Stimulated activated CD8-positive, alpha-beta memory T cell treated with anti-CD3 and anti-CD28 coated beads, Interleukin-15, amount 100 ng/mL, for 24 hours (primary cell): ENCODE results near the gene KCNG3.

Experiments used
- DNase-seq: peaks from one replicate; pipeline ENCODE4 v3.0.0-alpha.2; 2020; ENCODE audit warnings: low read depth

KCNG3 gene

DNA sequence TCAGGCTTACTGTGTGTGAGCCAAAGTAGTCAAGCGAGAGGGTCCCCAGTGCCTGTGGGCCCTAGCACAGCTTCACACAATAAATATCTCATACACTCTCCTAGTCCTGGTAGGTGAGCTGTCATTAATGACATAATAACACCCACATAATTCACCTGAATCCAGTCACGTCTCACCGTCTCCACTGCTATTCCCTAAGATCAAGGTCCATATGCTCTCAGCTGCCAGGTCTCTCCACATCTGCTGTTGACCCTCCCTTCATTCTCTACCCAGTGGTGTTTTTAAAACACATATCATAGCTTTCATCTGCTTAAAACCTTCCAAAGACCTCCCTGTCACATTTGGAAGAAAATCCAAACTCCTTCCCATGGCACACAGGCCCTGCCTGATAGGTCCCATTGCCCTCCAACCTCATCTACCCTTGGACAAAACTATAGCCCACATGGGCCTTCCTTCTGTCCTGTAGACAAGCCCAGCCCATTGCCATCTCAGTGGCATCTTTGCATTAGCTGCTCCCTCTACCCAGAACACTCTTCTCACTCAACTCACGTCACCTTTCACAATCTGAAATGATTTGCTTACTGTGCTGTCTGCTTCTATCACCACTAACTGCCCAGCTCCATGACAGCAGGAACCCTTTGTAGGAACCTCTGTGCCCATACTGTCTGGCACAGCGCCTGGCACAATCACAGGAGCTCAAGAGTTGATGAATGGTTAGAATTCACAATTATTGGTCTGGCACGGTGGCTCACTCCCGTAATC lies 7.5 kb downstream of the KCNG3 start:
- DNase-seq, result no peak

- DNase-seq, result no peak
These were observed 13.4 kb downstream of the KCNG3 start for GRCh38 chr2:42480402-42480801.

- DNase-seq, result no peak
These were observed 18.9 kb downstream of the KCNG3 start for GRCh38 chr2:42474765-42475454.

GRCh38 chr2:42470706-42471105 lies 23.1 kb downstream of the KCNG3 start:
- no peak for DNase-seq

DNA sequence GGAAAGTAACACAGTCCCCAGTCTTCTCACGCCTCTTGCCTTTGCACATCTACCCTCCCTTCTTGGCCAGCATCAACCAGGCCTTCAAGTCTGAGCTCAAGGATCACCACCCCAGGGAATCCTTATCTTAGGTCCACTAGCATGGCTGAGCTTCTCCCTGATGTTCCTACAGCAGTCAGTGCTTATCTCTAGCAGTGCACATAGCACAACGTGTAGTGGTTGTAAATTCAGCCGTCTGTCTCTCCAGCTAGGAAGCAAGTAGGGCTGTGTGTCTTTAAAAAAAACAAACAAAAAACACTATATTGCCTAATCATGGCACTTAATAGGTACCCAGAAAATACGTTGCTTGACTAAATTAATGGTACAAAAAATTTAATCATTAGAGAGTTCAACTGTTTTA lies 29.2 kb downstream of the KCNG3 start:
- DNase-seq, result no peak

DNA sequence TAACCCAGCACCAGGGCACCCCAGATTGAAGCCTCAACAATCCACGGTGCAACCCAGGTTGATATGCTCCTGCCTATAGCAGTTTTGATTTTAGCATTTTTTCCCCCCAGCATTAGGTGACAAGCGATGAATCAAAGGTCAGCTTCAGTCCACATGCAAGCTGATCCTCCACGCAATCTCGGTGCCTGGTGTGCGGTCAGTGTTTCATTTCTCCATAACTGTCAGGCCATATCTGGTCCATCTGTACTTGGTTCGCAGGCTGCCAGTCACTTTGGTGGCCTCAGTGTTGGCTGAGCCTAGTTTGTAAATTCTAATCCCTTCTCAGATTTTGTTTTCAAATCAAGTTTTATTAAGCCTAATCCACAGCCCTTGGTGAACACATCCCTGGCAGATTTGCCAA lies 30.2 kb downstream of the KCNG3 start:
- DNase-seq, result no peak

DNA sequence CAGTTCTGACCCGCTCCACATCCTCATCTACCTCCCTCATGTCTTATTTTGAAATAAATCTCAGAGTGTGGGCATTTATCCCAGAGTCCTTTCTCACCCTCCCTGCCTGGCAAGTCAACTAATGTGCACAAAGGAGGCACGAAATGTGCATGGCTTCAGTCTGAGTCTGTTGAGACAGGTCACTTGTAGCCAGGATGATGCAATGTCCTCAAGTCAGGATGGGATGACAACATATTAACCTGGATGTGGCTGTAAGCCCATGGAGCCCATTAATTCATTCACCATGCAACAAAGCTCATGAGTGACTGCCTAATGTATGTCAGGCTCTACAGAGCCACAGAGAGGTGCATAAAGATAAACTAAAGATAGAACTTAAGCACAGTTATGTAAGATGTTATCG lies 34.5 kb downstream of the KCNG3 start:
- DNase-seq, result no peak

GRCh38 chr2:42458396-42458795 lies 35.4 kb downstream of the KCNG3 start:
- no peak for DNase-seq

- no peak for DNase-seq
These were observed 36.8 kb downstream of the KCNG3 start for GRCh38 chr2:42457011-42457410.

- no peak for DNase-seq
These were observed 37.5 kb downstream of the KCNG3 start for GRCh38 chr2:42456126-42456839.

DNA sequence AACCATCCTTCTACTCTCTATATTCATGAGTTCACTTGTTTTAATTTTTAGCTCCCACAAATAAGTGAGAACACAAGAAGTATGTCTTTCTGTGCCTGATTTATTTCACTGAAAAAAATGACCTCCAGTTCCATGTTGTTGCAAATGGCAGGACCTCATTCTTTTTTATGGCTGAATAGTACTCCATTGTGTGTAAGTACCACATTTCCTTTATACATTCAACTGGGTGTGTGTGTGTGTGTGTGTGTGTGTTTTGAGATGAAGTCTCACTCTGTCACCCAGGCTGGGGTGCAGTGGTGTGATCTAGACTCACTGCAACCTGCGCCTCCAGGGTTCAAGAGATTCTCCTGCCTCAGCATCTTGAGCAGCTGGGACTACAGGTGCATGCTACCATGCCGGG lies 41.2 kb downstream of the KCNG3 start:
- no peak for DNase-seq

GRCh38 chr2:42450136-42450535 lies 43.6 kb downstream of the KCNG3 start:
- no peak for DNase-seq

DNA sequence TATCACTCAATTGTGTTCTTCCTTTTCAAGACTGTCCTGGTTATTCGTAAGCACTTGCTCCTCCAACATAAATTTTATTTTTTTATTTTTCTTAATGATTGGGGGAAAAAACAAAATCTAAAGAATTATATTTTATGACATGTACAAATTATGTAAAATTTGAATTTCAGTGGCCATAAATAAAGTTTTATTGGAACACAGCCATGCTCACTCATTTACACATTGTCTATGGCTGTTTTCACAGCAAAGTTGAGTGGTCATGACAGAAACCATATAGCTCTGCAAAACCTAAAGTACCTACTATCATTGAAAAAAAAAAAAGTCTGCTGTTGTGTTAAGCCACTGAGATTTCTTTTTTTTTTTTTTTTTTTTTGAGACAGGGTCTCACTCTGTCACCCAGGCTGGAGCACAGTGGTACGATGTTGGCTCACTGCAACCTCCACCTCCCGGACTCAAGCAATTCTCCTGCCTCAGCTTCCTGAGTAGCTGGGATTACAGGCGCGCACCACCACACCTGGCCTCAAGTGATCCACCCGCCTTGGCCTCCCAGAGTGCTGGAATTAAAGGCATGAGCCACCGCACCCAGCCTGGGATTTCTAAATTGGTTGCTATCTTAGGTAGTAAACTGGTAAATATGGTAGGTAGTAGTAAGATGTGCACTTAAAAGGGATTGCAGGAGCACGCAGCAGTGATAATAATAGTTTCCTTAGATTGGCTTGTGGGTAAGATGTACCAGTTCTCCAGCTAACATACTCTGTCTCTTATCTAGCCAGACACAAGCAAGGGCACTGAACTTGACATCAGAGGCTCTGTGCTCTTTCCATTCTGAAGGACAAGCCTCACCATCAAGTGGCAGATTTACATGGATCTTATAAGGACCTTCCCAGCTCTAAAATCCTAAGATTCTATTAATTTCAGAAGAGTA lies 44.4 kb downstream of the KCNG3 start:
- DNase-seq, result no peak

DNA sequence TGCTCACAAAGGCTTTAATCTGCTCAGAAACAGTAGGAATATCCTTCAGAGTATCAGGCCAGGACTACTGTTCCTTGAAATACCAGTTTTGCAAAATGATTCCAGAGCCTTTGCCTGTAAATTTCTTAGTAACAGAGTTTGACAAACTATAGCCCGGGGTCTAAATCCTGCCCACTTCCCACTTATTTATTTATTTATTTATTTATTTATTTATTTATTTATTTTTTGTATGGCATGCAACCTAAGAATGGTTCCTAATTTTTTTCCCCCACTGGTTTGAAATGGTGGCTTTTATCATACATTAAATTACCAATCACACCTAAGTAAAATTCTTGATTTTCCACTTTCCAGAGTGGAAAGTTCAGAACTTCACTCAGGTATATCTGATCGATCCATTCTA lies 45.6 kb downstream of the KCNG3 start:
- DNase-seq, result no peak

DNA sequence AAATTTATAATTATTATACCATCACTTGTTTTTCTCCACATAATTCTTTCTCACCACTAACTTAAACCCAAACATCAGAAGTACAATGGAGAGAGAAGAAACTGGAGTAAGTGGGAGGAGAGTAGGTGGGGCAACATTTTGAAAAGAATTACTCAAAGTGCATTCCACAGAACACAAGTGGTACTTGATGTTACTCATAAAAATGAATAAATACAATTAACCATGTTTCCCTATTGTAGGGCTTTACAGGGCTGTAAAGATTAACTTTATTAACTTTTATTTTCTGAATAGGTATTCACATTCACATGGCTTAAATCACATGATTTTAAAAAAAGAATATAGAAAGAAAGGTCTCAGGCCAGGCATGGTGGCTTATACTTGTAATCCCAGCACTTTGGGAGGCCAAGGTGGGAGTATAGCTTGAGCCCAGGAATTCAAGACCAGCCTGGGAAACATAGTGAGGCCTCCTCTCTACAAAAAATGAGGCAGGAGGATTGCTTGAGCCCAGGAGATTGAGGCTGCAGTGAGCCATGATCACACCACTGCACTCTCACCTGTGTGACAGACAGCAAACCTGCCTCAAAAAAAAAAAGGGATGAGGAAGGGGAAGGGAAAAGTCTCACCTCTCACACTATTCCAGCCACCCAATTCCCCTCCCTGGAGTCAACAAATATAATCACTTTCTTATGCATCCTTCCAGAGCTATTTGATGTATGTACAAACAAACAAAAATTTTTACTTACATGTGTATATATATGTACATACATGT lies 47.1 kb downstream of the KCNG3 start:
- no peak for DNase-seq

DNA sequence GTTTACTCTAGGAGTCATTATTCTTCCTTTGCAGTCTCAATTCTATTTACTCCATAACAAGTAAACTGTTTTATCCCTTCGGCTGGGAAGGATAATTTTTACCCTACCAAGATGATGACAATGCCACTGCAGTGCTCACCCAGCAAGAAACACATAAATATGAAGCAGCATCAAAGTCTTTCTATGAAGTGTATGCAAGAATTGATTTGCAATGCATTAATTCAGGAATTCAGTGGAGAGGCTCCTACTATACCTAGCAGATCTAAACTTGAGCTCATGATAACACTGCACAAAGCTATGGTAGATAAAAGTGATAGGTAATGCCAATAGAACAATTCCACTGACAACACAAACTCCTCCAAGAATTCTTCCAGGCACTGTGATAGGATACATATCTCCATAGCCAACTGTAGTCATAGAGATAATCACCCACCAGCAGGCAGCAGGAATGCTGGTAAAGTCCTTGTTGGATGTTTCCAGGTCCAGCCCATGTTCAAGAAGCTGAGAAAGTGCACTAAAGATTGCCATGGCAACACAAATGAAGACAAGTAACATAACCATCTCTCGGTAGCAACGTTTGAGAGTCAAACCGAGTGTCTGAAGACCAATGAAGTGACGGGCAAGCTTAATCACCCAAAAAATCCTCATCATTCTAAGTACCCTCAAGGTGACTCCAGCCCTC lies 49.9 kb downstream of the KCNG3 start:
- no peak for DNase-seq

DNA sequence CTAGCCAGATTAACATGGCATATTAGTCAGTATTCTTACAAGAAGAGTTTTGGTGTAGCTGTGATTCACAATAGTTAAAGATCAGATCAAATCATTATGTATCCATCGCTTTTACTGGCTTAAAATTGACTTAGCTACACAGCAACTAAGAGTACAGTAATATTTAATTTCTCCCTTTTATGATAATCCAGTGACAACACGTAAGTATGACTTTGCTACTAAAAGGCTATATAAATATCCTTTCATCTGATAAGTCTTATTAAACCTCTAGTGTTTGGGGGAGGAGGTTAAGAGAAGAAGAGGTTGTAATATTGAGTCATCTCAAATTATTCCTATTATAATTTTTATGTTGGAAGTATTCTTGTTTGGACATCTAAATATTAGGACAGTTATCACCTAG lies 51.0 kb downstream of the KCNG3 start:
- no peak for DNase-seq

DNA sequence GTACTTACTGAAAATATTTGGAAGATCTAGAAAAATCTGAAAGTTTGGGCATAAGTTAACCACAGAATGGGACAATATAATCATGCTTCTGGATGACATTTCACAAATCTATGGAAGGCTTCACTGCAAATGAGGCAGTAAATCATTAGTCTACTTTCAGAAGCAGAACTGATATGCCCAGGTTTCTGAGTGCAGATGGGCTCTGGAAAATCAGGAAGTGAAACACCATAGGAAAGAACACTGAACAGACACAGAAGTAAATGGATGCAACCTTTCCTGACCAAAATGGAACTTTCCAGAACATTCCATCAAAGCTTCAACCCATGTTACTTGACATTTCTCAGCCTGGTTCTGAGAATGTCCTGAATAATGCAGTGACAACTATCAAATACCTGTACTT lies 55.1 kb downstream of the KCNG3 start:
- no peak for DNase-seq

GRCh38 chr2:42436370-42436769 lies 57.4 kb downstream of the KCNG3 start:
- DNase-seq, result no peak

- no peak for DNase-seq
These were observed 58.2 kb downstream of the KCNG3 start for GRCh38 chr2:42435628-42436027.

- no peak for DNase-seq
These were observed 63.6 kb downstream of the KCNG3 start for GRCh38 chr2:42430188-42430587.
